Upper lobe of right lung (tissue), 1 donor: ENCODE data around the gene CNIH1. TPM values are rescaled to one million over a fixed set of nuclear protein-coding genes. Genes with fewer than 3 reads are reported as not detected.
"Not testable (repeated sequence)": the region's sequence is repeated elsewhere in the genome, so short reads cannot be mapped to it uniquely, and the experiment has no call there.

Source experiments
- ATAC-seq: fragments of 200-7000 bp; cut with Tn5 transposase; one replicate; pipeline ENCODE4 v1.9.1; 2020; ENCODE audit warnings: mild to moderate bottlenecking, moderate library complexity
- DNase-seq: peaks from one replicate; pipeline ENCODE4 v3.0.0-alpha.2; 2020
- H3K27ac ChIP-seq: fragments of 200-600 bp; one replicate; pipeline ENCODE4 v1.8.0; 2022
- H3K27me3 ChIP-seq: fragments of 200-600 bp; one replicate; pipeline ENCODE4 v1.8.0; 2022; ENCODE audit warnings: mild to moderate bottlenecking
- H3K36me3 ChIP-seq: fragments of 200-600 bp; one replicate; pipeline ENCODE4 v1.8.0; 2022
- H3K4me1 ChIP-seq: fragments of 200-600 bp; one replicate; pipeline ENCODE4 v1.8.0; 2022
- H3K4me3 ChIP-seq: fragments of 200-600 bp; one replicate; pipeline ENCODE4 v1.8.0; 2022; ENCODE audit warnings: mild to moderate bottlenecking
- H3K9me3 ChIP-seq: fragments of 200-600 bp; one replicate; pipeline ENCODE4 v1.8.0; 2022
- intact Hi-C: fragments of 100-400 bp; cut with DNase I; formaldehyde crosslinking; loops from one replicate; pipeline ENCODE4 v1.11.0; 2022
- total RNA-seq: library from RNA; stranded (reverse); fragmentation: NEBNext Ultra II Directional; extraction: Animal tissue kit (Norgen Biotek cat#: 25700); gene quantifications from one replicate; pipeline ENCODE4 v1.2.1, GENCODE V29; 2021
- TF ChIP-seq, protein P1 (sequence below): fragments of 200-600 bp; IDR thresholded peaks from one replicate; pipeline ENCODE4 v1.8.0; 2022; ENCODE audit warnings: antibody characterized with exemption
- donor health status: DM: no; HTN: yes; CAD: no; lungs with severe emphysema.

CNIH1 gene
- total RNA-seq, 1 donor from 2014 or later: 94.0 TPM

GRCh38 chr14:54395716-54396115 is 45.5 kb downstream of the CNIH1 start:
- Histone ChIP-seq H3K4me3 (no peak overlapping the region), H3K36me3 (no peaks in the 10 kb centered on the region), H3K9me3 (no peaks in the 10 kb centered on the region), H3K4me1 (peaks cover 6% of the 10 kb centered on the region), H3K27me3 (no peaks in the 10 kb centered on the region), H3K27ac (no peak overlapping the region)
- no peak for ATAC-seq
- TF ChIP-seq, protein P1, sequence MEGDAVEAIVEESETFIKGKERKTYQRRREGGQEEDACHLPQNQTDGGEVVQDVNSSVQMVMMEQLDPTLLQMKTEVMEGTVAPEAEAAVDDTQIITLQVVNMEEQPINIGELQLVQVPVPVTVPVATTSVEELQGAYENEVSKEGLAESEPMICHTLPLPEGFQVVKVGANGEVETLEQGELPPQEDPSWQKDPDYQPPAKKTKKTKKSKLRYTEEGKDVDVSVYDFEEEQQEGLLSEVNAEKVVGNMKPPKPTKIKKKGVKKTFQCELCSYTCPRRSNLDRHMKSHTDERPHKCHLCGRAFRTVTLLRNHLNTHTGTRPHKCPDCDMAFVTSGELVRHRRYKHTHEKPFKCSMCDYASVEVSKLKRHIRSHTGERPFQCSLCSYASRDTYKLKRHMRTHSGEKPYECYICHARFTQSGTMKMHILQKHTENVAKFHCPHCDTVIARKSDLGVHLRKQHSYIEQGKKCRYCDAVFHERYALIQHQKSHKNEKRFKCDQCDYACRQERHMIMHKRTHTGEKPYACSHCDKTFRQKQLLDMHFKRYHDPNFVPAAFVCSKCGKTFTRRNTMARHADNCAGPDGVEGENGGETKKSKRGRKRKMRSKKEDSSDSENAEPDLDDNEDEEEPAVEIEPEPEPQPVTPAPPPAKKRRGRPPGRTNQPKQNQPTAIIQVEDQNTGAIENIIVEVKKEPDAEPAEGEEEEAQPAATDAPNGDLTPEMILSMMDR: no peak
- intact Hi-C loops: no loop called here
- DNase-seq: no peak

- Histone ChIP-seq H3K27ac (no peak overlapping the region), H3K4me3 (no peak overlapping the region), H3K4me1 (peaks cover 6% of the 10 kb centered on the region), H3K27me3 (no peaks in the 10 kb centered on the region), H3K9me3 (no peaks in the 10 kb centered on the region), H3K36me3 (no peaks in the 10 kb centered on the region)
- intact Hi-C loops: no loop called here
- no peak for DNase-seq
- no peak for ATAC-seq
- TF ChIP-seq, protein P1: no peak
These were observed 45.9 kb downstream of the CNIH1 start for GRCh38 chr14:54395284-54395683.

- Histone ChIP-seq H3K4me1 (peaks cover 6% of the 10 kb centered on the region), H3K27ac (no peak overlapping the region), H3K36me3 (no peaks in the 10 kb centered on the region), H3K27me3 (no peaks in the 10 kb centered on the region), H3K4me3 (no peak overlapping the region), H3K9me3 (no peaks in the 10 kb centered on the region)
- intact Hi-C loops: no loop called here
- TF ChIP-seq, protein P1: no peak
- ATAC-seq (no peak), DNase-seq (no peak)
These were observed 46.6 kb downstream of the CNIH1 start for GRCh38 chr14:54394596-54394995.

DNA sequence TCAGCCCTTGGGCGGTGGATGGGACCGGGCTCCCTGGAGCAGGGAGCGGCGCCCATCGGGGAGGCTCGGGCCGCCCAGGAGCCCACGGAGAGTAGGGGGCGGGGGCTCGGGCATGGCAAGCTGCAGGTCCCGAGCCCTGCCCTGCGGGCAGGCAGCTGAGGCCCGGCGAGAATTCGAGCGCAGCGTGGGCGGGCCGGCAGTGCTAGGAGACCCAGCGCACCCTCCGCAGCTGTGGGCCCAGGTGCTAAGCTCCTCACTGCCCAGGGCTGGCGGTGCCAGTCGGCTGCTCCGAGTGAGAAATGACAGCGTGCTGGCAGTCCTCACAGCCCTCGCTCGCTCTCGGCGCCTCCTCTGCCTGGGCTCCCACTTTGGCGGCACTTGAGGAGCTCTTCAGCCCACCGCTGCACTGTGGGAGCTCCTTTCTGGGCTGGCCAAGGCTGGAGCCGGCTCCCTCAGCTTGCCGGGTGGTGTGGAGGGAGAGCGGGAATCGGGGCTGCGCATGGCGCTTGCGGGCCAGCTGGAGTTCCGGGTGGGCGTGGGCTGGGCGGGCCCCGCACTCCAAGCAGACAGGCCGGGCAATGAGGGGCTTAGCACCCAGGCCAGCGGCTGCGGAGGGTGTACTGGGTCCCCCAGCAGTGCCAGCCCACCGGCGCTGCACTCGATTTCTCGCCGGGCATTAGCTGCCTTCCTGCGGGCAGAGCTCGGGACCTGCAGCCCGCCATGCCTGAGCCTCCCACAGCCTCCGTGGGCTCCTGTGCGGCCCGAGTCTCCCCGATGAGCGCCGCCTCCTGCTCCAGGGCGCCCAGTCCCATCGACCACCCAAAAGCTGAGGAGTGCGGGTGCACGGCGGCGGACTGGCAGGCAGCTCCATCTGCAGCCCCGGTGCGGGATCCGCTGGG is 47.9 kb downstream of the CNIH1 start:
- H3K4me3 ChIP-seq, H3K27ac ChIP-seq, intact Hi-C loops, H3K4me1 ChIP-seq, H3K9me3 ChIP-seq, ATAC-seq, DNase-seq, H3K27me3 ChIP-seq, H3K36me3 ChIP-seq: not testable (repeated sequence)

- Histone ChIP-seq H3K27me3 (no peaks in the 10 kb centered on the region), H3K4me1 (peaks cover 2% of the 10 kb centered on the region), H3K27ac (no peak overlapping the region), H3K36me3 (no peaks in the 10 kb centered on the region), H3K9me3 (no peaks in the 10 kb centered on the region), H3K4me3 (no peak overlapping the region)
- intact Hi-C loops: no loop called here
- TF ChIP-seq, protein P1: no peak
- ATAC-seq (no peak), DNase-seq (no peak)
These were observed 48.9 kb downstream of the CNIH1 start for GRCh38 chr14:54392131-54392859.

GRCh38 chr14:54387328-54387727 is 53.8 kb downstream of the CNIH1 start:
- no peaks in the 10 kb centered on the region for H3K4me1 ChIP-seq
- ATAC-seq (no peak), DNase-seq (no peak)
- H3K36me3 ChIP-seq: no peaks in the 10 kb centered on the region
- TF ChIP-seq, protein P1: no peak
- no peaks in the 10 kb centered on the region for H3K27me3 ChIP-seq
- H3K9me3 ChIP-seq: no peaks in the 10 kb centered on the region
- H3K27ac ChIP-seq: no peak overlapping the region
- intact Hi-C loops: no loop called here
- no peak overlapping the region for H3K4me3 ChIP-seq
